Measurements from ENCODE around the gene TOX2. TPM values are rescaled to one million over a fixed set of nuclear protein-coding genes. Genes with fewer than 3 reads are reported as not detected.
A peak's percentile ranks its signal among the peaks of the same experiment; 100 is the strongest.

The TOX2 gene
- total RNA-seq, 2 experiments from 2014 or later: 1.5 to 1.7 TPM

- no peaks in the 10 kb centered on the region for H3K9me3 Mint-ChIP-seq
- no peak overlapping the region for H3K27ac Mint-ChIP-seq
- DNase-seq (no peak), ATAC-seq (no peak)
- ChIA-PET POLR2A (no interaction called here), CTCF (interaction anchor here (1.0 kb wide), 1 partner anchor 13 kb away, joined by 3 read pairs; no protein-coding TSS in a partner anchor)
- no peak for TF ChIP-seq CTCF (IDR thresholded peaks at IDR 0.05)
- intact Hi-C loops (cut with micrococcal nuclease): no loop called here
- H3K36me3 Mint-ChIP-seq (ENCODE audit: low read depth): no peaks in the 10 kb centered on the region
- no peak overlapping the region for H3K4me3 Mint-ChIP-seq
- peaks cover 21% of the 10 kb centered on the region for H3K4me1 Mint-ChIP-seq (ENCODE audit: low read depth)
- peaks cover 23% of the 10 kb centered on the region for H3K27me3 Mint-ChIP-seq
Measured at GRCh38 chr20:44006126-44006525, 91.5 kb downstream of the TOX2 start.

- no peak for TF ChIP-seq CTCF (IDR thresholded peaks at IDR 0.05)
- ChIA-PET POLR2A (no interaction called here), CTCF (no interaction called here)
- H3K9me3 Mint-ChIP-seq: no peaks in the 10 kb centered on the region
- no peak for DNase-seq
- intact Hi-C loops (cut with micrococcal nuclease): no loop called here
- H3K36me3 Mint-ChIP-seq (ENCODE audit: low read depth): no peaks in the 10 kb centered on the region
- no peak overlapping the region for H3K4me3 Mint-ChIP-seq
- peaks cover 23% of the 10 kb centered on the region for H3K27me3 Mint-ChIP-seq
- no peak overlapping the region for H3K27ac Mint-ChIP-seq
- ATAC-seq: no peak
- peaks cover 24% of the 10 kb centered on the region for H3K4me1 Mint-ChIP-seq (ENCODE audit: low read depth)
Measured at GRCh38 chr20:44006578-44006977, 91.9 kb downstream of the TOX2 start.

- no peak for ATAC-seq
Measured at GRCh38 chr20:44008806-44009678, 94.4 kb downstream of the TOX2 start.

GRCh38 chr20:44009679-44009992 lies 95.0 kb downstream of the TOX2 start:
- H3K9me3 Mint-ChIP-seq: no peaks in the 10 kb centered on the region
- peaks cover 20% of the 10 kb centered on the region for H3K27me3 Mint-ChIP-seq
- H3K27ac Mint-ChIP-seq: no peak overlapping the region
- ChIA-PET CTCF (interaction anchor here (0.8 kb wide), 1 partner anchor 13 kb away, joined by 3 read pairs; no protein-coding TSS in a partner anchor), POLR2A (no interaction called here)
- H3K36me3 Mint-ChIP-seq (ENCODE audit: low read depth): no peaks in the 10 kb centered on the region
- H3K4me1 Mint-ChIP-seq (ENCODE audit: low read depth): peaks cover 19% of the 10 kb centered on the region
- intact Hi-C loops (cut with micrococcal nuclease): no loop called here
- no peak for DNase-seq
- H3K4me3 Mint-ChIP-seq: no peak overlapping the region
- no peak for TF ChIP-seq CTCF (IDR thresholded peaks at IDR 0.05)
- ATAC-seq: no peak

More at GRCh38 chr20:44008806-44009678, 94.4 kb downstream of the TOX2 start:
- H3K27ac Mint-ChIP-seq: no peak overlapping the region
- no peak for TF ChIP-seq CTCF (IDR thresholded peaks at IDR 0.05)
- no peaks in the 10 kb centered on the region for H3K36me3 Mint-ChIP-seq (ENCODE audit: low read depth)
- intact Hi-C loops (cut with micrococcal nuclease): no loop called here
- H3K27me3 Mint-ChIP-seq: peaks cover 19% of the 10 kb centered on the region
- H3K4me1 Mint-ChIP-seq (ENCODE audit: low read depth): peaks cover 19% of the 10 kb centered on the region
- no peaks in the 10 kb centered on the region for H3K9me3 Mint-ChIP-seq
- H3K4me3 Mint-ChIP-seq: no peak overlapping the region
- ChIA-PET CTCF (interaction anchor here (0.8 kb wide), 1 partner anchor 12 kb away, joined by 3 read pairs; no protein-coding TSS in a partner anchor), POLR2A (no interaction called here)
- DNase-seq: no peak

- no peak for ATAC-seq
- POLR2A ChIA-PET: no interaction called here
- peak; percentile 51 for DNase-seq
- peaks cover 19% of the 10 kb centered on the region for H3K4me1 Mint-ChIP-seq (ENCODE audit: low read depth)
- no peak overlapping the region for H3K4me3 Mint-ChIP-seq
- intact Hi-C loops (cut with micrococcal nuclease): no loop called here
- CTCF ChIA-PET: no interaction called here
- H3K27me3 Mint-ChIP-seq: peaks cover 17% of the 10 kb centered on the region
- no peak for TF ChIP-seq CTCF (IDR thresholded peaks at IDR 0.05)
- H3K36me3 Mint-ChIP-seq (ENCODE audit: low read depth): no peaks in the 10 kb centered on the region
- no peaks in the 10 kb centered on the region for H3K9me3 Mint-ChIP-seq
- H3K27ac Mint-ChIP-seq: no peak overlapping the region
Measured at GRCh38 chr20:44010162-44010704, 95.6 kb downstream of the TOX2 start.

Data from activated CD8-positive, alpha-beta T cell treated with anti-CD3 and anti-CD28 coated beads for 36 hours (primary cell).